Heart left ventricle (tissue), 13 donors: ENCODE data around the gene CPXM2.

Experiments
- POLR2A ChIP-seq, 2 donors: fragments of 450-650 bp; IDR thresholded peaks; one replicate each; pipeline ENCODE4 v1.6.1; 2017; ENCODE audit warnings: antibody characterized with exemption in 2 of 2, mild to moderate bottlenecking in 2 of 2, moderate library complexity in 2 of 2
- TF ChIP-seq, protein P1 (sequence below), 12 donors: fragments of 200-600 bp; sonication (generic) in 4 of 12; IDR thresholded peaks; one replicate each; pipeline versions ENCODE4 v1.5.0 to v1.8.0; 2018 to 2022; ENCODE audit warnings: antibody characterized with exemption in 12 of 12, mild to moderate bottlenecking in 5 of 12
- donor health status: ischemic (EF 13 %, LVEDD 7.1; RV severe dilation, severe dysfunction).
- donor health status: DM: no; HTN: yes; CAD: no.
- donor health status: DM: no; HTN: no; CAD: no.
- donor health status: ischemic (EF 25% LVEDD 6.9; RV normal size, moderate dysfunction).
- donor health status: ischemic (EF 25% LVEDD 5.7; RV mildly dilated, moderate dysfunction).
- donor health status: ischemic (EF 35%, LVEDD 5.7; RV mildly dilated, moderate dysfunction).
- donor health status: nonischemic (EF 11% LVEDD 7.7; RV severe dilation, severe dysfunction).
- donor health status: DM: yes; HTN: yes; CAD: no.
- donor health status: PGD.
- donor health status: ischemic (EF 29% LVEDD 5.4; RV normal size, mild dysfunction).
- donor health status: nonischemic (EF 23%, LVEDD 6.1; RV moderate dilation, normal function).

DNA sequence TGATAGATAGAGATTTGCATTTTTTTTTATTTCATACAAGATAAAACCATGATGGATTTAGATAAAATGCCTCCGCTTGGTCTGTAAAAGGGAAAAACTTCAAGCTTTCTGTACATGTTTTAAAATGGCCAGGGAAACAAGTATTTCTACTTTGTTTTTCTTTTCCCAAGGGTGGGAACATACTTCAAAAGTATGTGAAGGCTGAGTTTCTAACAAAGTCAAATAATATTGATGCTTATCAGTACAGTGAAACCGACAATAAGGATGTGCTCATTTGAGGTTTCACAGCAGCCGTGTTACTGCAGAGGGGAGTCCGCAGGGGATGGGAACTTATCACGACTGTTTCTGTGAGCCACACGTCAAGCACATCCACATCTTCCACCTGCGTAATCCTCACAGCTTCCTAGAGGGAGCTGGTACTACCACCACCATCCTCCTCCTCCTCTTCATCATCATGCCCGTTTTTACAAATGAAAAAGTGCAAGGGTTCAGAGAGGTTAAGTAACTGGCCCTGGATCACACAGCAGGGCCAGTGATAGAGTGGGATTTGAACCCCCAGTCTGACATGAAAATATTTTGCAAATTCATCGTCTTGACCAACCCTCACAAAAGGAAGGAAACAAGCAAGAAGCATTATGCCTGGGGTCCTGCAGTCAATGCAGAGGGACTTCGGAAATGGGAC lies 131.1 kb downstream of the CPXM2 start:
- TF ChIP-seq, protein P1, sequence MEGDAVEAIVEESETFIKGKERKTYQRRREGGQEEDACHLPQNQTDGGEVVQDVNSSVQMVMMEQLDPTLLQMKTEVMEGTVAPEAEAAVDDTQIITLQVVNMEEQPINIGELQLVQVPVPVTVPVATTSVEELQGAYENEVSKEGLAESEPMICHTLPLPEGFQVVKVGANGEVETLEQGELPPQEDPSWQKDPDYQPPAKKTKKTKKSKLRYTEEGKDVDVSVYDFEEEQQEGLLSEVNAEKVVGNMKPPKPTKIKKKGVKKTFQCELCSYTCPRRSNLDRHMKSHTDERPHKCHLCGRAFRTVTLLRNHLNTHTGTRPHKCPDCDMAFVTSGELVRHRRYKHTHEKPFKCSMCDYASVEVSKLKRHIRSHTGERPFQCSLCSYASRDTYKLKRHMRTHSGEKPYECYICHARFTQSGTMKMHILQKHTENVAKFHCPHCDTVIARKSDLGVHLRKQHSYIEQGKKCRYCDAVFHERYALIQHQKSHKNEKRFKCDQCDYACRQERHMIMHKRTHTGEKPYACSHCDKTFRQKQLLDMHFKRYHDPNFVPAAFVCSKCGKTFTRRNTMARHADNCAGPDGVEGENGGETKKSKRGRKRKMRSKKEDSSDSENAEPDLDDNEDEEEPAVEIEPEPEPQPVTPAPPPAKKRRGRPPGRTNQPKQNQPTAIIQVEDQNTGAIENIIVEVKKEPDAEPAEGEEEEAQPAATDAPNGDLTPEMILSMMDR (IDR thresholded peaks at IDR 0.05), result no peak
- TF ChIP-seq POLR2A (IDR thresholded peaks at IDR 0.05), result no peak
